ENCODE measurements around the gene PTMA. TPM values are rescaled to one million over a fixed set of nuclear protein-coding genes. Genes with fewer than 3 reads are reported as not detected.
"Not testable (repeated sequence)": the region's sequence is repeated elsewhere in the genome, so short reads cannot be mapped to it uniquely, and the experiment has no call there.

PTMA gene
- total RNA-seq, 1 experiment from 2014 or later = 1,152 TPM

DNA sequence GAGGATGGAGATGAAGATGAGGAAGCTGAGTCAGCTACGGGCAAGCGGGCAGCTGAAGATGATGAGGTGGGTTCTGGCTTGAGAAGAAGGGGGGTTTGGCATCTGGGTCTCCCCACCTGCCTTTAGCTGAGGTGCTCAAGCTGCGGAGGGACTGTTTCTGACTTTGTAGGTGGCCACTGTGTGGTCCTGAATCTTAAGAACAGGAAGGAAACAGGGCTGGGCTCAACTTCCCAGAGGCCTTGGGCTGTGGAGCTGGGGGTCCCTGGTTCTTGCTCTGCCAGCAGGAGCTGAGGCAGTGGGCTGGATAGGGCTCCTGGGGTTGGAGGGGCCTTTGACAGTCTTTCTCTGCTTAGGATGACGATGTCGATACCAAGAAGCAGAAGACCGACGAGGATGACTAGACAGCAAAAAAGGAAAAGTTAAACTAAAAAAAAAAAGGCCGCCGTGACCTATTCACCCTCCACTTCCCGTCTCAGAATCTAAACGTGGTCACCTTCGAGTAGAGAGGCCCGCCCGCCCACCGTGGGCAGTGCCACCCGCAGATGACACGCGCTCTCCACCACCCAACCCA lies 4.2 kb downstream of the PTMA start:
- in situ Hi-C loops (cut with HindIII; ENCODE audit: low pct_unique_long_range_greater_than_20kb, low sequenced_read_pairs); DNase-seq (ENCODE audit: low read depth): not testable (repeated sequence)

- DNase-seq (ENCODE audit: low read depth); in situ Hi-C loops (cut with HindIII; ENCODE audit: low pct_unique_long_range_greater_than_20kb, low sequenced_read_pairs): not testable (repeated sequence)
Measured at GRCh38 chr2:231713406-231713729, 5.0 kb downstream of the PTMA start.

GRCh38 chr2:231713730-231714638 lies 5.7 kb downstream of the PTMA start:
- in situ Hi-C loops (cut with HindIII; ENCODE audit: low pct_unique_long_range_greater_than_20kb, low sequenced_read_pairs) = no loop called here
- peak; percentile 73 for DNase-seq (ENCODE audit: low read depth)

GRCh38 chr2:231714639-231715498 lies 6.5 kb downstream of the PTMA start:
- in situ Hi-C loops (cut with HindIII; ENCODE audit: low pct_unique_long_range_greater_than_20kb, low sequenced_read_pairs) = no loop called here
- DNase-seq (ENCODE audit: low read depth) = peak; percentile 51

- DNase-seq (ENCODE audit: low read depth) = no peak
- in situ Hi-C loops (cut with HindIII; ENCODE audit: low pct_unique_long_range_greater_than_20kb, low sequenced_read_pairs) = no loop called here
Measured at GRCh38 chr2:231715499-231715837, 7.1 kb downstream of the PTMA start.

GRCh38 chr2:231715988-231716616 lies 7.8 kb downstream of the PTMA start:
- in situ Hi-C loops (cut with HindIII; ENCODE audit: low pct_unique_long_range_greater_than_20kb, low sequenced_read_pairs) = no loop called here
- no peak for DNase-seq (ENCODE audit: low read depth)

DNA sequence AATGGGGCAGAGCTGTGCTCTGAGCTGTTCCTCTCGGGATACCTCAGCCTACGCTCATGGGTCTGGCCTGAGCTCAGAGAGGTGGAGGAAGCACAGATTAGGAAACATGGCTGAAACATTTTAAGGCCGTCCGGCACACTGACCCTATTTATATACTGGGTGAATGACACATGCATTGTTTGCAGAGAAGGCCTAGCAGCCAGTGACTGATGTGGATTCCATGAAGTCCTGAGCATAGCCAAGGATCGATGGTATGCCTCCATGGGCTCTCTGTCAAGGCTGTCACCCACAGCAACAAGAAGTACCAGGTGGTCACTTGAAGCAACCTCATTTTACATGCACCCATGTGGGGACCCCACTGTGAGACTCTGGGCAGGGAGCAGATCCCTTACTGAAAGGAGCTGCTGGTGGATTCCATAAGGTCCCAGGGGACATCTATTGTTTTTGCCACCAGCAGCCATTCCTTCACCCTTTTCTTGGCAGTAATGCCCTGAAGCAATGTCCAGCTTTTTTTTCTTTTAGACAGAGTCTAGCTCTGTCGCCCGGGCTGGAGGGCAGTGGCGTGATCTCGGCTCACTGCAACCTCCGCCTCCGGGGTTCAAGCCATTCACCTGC lies 8.4 kb downstream of the PTMA start:
- no peak for DNase-seq (ENCODE audit: low read depth)
- in situ Hi-C loops (cut with HindIII; ENCODE audit: low pct_unique_long_range_greater_than_20kb, low sequenced_read_pairs) = no loop called here

- in situ Hi-C loops (cut with HindIII; ENCODE audit: low pct_unique_long_range_greater_than_20kb, low sequenced_read_pairs) = no loop called here
- peak; percentile 45 for DNase-seq (ENCODE audit: low read depth)
Measured at GRCh38 chr2:231717281-231718171, 9.2 kb downstream of the PTMA start.

DNA sequence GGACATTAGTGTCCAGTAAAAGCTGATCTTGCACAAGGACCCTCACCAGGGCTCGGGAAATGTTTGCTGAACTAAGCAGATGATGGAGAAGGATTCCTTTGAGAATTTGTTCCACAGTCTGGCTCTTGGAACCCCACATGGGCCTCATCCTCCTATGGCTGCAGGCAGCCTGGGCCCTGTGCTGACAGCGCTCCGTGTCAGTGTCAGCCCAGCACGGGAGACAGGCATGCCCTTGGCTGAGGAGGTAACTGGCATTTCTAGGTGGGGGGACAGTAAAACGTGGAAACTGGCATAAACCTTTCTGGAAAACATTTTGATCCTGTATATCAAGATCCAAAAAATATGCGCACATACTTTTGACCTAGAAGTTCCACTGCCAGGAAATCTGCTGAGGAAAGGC lies 10.5 kb downstream of the PTMA start:
- DNase-seq (ENCODE audit: low read depth) = no peak
- in situ Hi-C loops (cut with HindIII; ENCODE audit: low pct_unique_long_range_greater_than_20kb, low sequenced_read_pairs) = no loop called here

DNA sequence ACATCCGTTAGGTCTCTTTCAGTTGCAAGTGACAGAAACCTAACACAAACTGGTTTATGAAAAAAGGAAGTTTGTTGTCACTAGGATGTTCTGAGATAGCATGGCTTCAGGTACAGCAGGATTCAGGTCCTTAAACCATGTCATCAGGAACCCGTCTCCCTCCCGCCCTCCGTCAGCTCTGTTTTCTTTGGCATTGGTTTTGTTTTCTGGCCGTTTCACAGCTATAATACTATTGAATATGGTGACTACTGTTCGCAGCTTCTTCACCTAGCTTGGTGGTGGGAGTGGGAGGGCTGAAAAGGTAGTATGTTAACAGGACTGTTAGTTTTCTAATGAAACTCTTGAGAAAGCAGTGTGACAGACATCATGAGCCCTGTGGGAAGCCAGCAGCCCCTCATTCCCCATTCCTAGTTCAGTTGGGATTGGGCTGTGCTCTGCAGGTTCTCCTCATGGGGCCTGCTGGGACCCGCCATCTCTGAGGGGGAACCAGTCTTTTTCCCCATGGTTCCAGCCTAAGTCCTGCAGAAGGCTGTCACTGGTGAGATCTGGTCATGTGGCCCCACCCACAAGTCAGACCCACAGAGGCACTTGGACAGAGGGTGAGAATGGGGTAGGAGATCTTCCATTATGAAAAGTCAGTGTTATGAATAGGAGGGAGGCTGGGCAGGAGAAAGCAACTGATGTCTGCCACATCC lies 12.1 kb downstream of the PTMA start:
- DNase-seq (ENCODE audit: low read depth) = no peak
- in situ Hi-C loops (cut with HindIII; ENCODE audit: low pct_unique_long_range_greater_than_20kb, low sequenced_read_pairs) = no loop called here

DNA sequence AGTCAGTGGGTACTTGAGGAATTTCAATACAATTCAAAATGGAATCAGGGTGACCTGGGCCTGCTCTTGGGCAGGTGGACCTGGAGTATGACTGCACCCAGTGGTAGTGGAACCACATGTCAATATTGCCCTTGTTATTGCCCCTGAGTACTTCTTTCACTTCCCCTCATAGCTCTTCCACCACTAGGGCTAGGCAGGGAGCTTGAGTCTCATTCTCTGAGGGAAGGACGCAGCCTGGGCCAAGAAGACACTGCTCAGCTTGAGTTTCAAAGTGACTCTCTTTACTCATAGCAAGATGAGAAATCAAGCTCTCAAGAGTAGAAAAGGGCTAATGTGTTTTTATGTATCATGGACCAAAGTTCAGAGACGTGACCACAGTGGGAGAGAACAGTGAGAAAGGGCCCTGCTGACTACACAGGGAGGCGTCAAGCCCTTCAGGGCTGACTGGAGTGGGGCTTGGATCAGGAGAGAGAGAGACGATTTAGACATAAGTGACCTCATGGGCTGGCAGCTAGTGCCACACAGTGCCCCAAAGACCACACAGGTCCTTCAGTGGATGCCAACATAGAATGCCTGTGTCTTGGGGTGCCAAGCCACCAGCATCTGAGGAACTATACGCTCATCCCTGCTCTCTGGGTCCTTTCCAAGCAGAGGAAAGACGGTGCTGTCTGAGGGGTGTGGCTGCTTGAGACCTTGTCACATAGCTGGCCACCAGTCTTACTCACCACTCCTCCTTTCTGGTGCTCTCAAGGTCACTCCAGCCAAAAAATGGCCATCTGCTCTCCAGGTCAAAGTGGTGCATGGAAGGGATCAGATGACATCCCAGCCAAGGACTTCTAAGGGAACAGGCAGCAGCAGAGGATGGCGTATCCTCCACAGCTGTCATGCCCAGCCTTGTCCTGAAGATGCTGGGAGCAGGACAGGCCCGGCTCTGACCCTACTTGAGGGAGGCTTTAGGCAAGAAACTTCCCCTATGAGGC lies 13.0 kb downstream of the PTMA start:
- in situ Hi-C loops (cut with HindIII; ENCODE audit: low pct_unique_long_range_greater_than_20kb, low sequenced_read_pairs) = no loop called here
- DNase-seq (ENCODE audit: low read depth) = no peak

DNA sequence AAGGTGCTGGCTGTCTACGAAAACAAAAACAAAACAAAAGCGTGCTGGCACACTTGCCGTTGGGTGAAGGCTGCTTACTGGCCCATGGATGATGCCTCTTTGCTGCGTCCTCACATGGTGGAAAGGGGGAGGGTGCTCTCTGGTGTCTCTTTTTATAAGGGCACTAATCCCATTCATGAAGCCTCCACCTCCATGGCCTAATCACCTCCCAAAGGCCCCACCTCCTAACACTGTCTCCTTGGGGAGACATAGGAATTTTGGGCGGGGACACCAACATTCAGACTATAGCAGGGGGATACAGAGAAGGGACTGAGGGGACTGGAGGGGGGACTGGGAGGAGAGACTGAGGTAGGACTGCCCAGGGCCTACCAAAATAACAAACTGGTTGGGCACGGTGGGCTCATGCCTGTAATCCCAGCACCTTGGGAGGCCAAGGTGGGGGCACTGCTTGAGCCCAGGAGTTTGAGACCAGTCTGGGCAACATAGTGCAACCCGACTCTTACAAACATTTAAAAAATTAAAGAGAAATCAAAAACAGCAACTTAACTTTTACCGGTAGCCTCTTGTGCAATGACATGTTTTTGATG lies 14.5 kb downstream of the PTMA start:
- in situ Hi-C loops (cut with HindIII; ENCODE audit: low pct_unique_long_range_greater_than_20kb, low sequenced_read_pairs) = no loop called here
- no peak for DNase-seq (ENCODE audit: low read depth)

DNA sequence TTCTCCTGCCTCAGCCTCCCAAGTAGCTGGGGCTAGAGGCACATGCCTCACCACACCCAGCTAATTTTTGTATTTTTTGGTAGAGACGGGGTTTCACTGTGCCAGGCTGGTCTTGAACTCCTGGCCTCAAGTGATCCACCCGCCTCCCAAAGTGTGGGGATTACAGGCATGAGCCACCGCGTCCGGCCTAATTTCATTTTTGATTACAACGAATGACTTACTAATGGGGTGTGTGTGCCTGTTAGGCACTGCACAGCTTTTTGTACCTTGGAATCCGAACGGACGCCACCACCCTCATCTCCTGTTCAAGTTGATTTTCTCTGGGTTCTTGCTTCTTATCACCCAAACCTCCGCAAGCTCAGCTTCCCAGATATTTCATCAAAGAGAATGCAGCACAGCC lies 17.2 kb downstream of the PTMA start:
- in situ Hi-C loops (cut with HindIII; ENCODE audit: low pct_unique_long_range_greater_than_20kb, low sequenced_read_pairs) = no loop called here
- DNase-seq (ENCODE audit: low read depth) = no peak

DNA sequence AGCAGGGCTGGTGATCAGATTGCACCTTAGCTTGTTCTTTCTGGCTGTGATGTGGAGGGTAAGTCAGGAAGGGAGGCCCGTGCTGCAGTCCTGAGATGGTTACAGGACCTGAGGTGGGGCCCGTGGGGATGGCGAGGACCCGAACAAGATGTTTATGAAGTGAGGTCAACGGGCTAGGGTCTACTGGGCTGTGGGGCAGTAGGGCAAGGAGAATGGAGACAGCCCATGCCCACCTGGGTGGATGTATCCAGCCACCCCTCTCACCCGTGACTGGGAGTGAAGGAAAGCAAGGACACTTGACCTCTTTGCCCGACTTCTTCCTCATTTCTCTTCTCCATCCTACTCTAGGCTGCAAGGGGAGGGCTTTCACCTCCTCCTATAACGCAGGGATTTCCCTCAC lies 18.0 kb downstream of the PTMA start:
- DNase-seq (ENCODE audit: low read depth) = no peak
- in situ Hi-C loops (cut with HindIII; ENCODE audit: low pct_unique_long_range_greater_than_20kb, low sequenced_read_pairs) = no loop called here

- in situ Hi-C loops (cut with HindIII; ENCODE audit: low pct_unique_long_range_greater_than_20kb, low sequenced_read_pairs) = no loop called here
- no peak for DNase-seq (ENCODE audit: low read depth)
Measured at GRCh38 chr2:231727621-231728020, 19.3 kb downstream of the PTMA start.

GRCh38 chr2:231732604-231733003 lies 24.3 kb downstream of the PTMA start:
- DNase-seq (ENCODE audit: low read depth) = no peak
- in situ Hi-C loops (cut with HindIII; ENCODE audit: low pct_unique_long_range_greater_than_20kb, low sequenced_read_pairs) = no loop called here
